ENCODE data around the gene MARCHF10. TPM values are rescaled to one million over a fixed set of nuclear protein-coding genes. Genes with fewer than 3 reads are reported as not detected.

The MARCHF10 gene
- total and polyA plus RNA-seq, 2 donors, result 0.14 to 1.1 TPM

DNA sequence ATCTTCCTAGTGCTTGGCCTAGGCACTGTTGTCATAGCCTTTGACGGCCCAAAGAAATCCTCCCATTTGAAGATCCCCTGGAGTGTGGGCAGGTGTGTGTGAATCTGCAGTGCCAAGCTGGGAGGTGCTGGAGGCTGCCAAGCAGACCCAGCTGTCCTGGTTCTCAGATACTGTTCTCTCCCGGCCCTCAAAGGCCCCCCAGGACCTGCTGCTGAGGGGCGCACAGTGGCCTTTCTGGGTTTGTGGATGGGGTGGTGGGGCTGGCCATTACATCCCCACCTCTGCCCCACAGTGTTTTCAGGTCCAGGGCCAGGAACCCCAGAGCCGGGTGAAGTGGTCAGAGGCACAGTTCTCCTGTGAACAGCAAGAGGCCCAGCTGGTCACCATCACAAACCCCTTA, 120.1 kb downstream of the MARCHF10 start:
- H3K36me3 ChIP-seq (ENCODE audit: control insufficient read depth in 2 of 2, insufficient read depth in 2 of 2, low read length in 1 of 2), result peaks cover 2 to 15% of the 10 kb centered on the region in 2 donors
- 96% methylated on average over 4 of the region's 4 CpGs for WGBS

DNA sequence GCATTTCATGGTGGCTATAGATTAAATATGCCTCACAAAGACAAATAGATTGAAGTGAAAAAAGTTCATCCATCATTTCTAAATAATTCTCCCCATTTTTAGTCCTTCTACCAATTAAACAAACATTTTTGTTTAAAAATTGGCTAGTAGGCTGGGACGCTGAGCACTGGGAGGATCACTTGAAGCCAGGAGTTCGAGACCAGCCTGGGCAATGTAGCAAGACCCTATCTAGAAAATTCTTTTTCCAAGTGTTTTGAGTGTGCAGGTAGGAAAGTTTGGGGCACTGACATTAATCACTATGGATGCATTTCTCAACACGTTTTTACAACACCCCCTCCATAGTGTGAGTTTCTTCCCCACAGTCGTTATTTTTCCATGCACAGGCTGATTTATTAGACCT, 123.9 kb downstream of the MARCHF10 start:
- no peak overlapping the region for H3K4me3 ChIP-seq (ENCODE audit: low read length in 2 of 2)
- H3K9me3 ChIP-seq (ENCODE audit: control insufficient read depth in 2 of 2, insufficient read depth in 1 of 2, low read length in 1 of 2), result peaks cover 0 to 3% of the 10 kb centered on the region in 2 donors
- DNase-seq (ENCODE audit: low read depth in 6 of 9, low spot score in 9 of 9), result no peak
- peaks cover 2 to 16% of the 10 kb centered on the region in 2 donors for H3K36me3 ChIP-seq (ENCODE audit: control insufficient read depth in 2 of 2, insufficient read depth in 2 of 2, low read length in 1 of 2)
- no peaks in the 10 kb centered on the region for H3K4me1 ChIP-seq (ENCODE audit: control insufficient read depth in 2 of 2, insufficient read depth in 2 of 2, low read length in 2 of 2)
- H3K27me3 ChIP-seq (ENCODE audit: control insufficient read depth in 2 of 2, insufficient read depth in 1 of 2, low read length in 1 of 2), result no peaks in the 10 kb centered on the region
- over 99% methylated on average over 4 of the region's 4 CpGs for WGBS
- no peak overlapping the region for H3K27ac ChIP-seq (ENCODE audit: low read depth in 1 of 2, low read length in 1 of 2)

More for the DNA sequence above, 120.1 kb downstream of the MARCHF10 start:
- no peak overlapping the region for H3K27ac ChIP-seq (ENCODE audit: low read depth in 1 of 2, low read length in 1 of 2)
- DNase-seq (ENCODE audit: low read depth in 6 of 9, low spot score in 9 of 9), result no peak
- H3K9me3 ChIP-seq (ENCODE audit: control insufficient read depth in 2 of 2, insufficient read depth in 1 of 2, low read length in 1 of 2), result no peaks in the 10 kb centered on the region
- no peak overlapping the region for H3K4me3 ChIP-seq (ENCODE audit: low read length in 2 of 2)
- no peaks in the 10 kb centered on the region for H3K27me3 ChIP-seq (ENCODE audit: control insufficient read depth in 2 of 2, insufficient read depth in 1 of 2, low read length in 1 of 2)
- no peaks in the 10 kb centered on the region for H3K4me1 ChIP-seq (ENCODE audit: control insufficient read depth in 2 of 2, insufficient read depth in 2 of 2, low read length in 2 of 2)

DNA sequence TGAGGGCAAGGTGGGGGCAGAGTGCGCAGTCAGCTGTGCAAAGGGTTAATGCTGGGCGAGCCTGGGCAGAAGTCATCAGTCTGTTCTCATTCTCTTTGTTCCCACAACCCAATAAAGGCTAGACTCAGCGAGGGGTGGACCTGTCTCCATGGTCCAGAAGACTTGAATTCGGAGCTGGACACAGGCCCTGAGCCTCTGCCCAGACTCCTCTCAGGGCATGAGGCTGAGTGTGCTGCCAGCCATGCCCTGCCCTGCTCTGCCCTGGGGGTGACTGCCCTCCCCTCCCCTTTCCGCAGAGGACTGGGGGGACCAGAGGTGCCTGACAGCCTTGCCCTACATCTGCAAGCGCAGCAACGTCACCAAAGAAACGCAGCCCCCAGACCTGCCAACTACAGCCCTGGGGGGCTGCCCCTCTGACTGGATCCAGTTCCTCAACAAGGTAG, 126.2 kb downstream of the MARCHF10 start:
- Histone ChIP-seq H3K9me3 (ENCODE audit: control insufficient read depth in 2 of 2, insufficient read depth in 1 of 2, low read length in 1 of 2) (peaks cover 0 to 3% of the 10 kb centered on the region in 2 donors), H3K27me3 (ENCODE audit: control insufficient read depth in 2 of 2, insufficient read depth in 1 of 2, low read length in 1 of 2) (no peaks in the 10 kb centered on the region), H3K27ac (ENCODE audit: low read depth in 1 of 2, low read length in 1 of 2) (no peak overlapping the region), H3K4me3 (ENCODE audit: low read length in 2 of 2) (no peak overlapping the region), H3K36me3 (ENCODE audit: control insufficient read depth in 2 of 2, insufficient read depth in 2 of 2, low read length in 1 of 2) (peaks cover 2 to 11% of the 10 kb centered on the region in 2 donors), H3K4me1 (ENCODE audit: control insufficient read depth in 2 of 2, insufficient read depth in 2 of 2, low read length in 2 of 2) (no peaks in the 10 kb centered on the region)
- DNase-seq (ENCODE audit: low read depth in 6 of 9, low spot score in 9 of 9), result no peak
- 97% methylated on average over 8 of the region's 8 CpGs for WGBS

GRCh38 chr17:62681061-62681938, 126.8 kb downstream of the MARCHF10 start:
- Histone ChIP-seq H3K4me1 (ENCODE audit: control insufficient read depth in 2 of 2, insufficient read depth in 2 of 2, low read length in 2 of 2) (no peaks in the 10 kb centered on the region), H3K4me3 (ENCODE audit: low read length in 2 of 2) (no peak overlapping the region)

GRCh38 chr17:62680541-62681052, 127.5 kb downstream of the MARCHF10 start:
- Histone ChIP-seq H3K27me3 (ENCODE audit: control insufficient read depth in 2 of 2, insufficient read depth in 1 of 2, low read length in 1 of 2) (no peaks in the 10 kb centered on the region), H3K9me3 (ENCODE audit: control insufficient read depth in 2 of 2, insufficient read depth in 1 of 2, low read length in 1 of 2) (peaks cover 0 to 3% of the 10 kb centered on the region in 2 donors), H3K27ac (ENCODE audit: low read depth in 1 of 2, low read length in 1 of 2) (no peak overlapping the region), H3K36me3 (ENCODE audit: control insufficient read depth in 2 of 2, insufficient read depth in 2 of 2, low read length in 1 of 2) (peaks cover 0 to 11% of the 10 kb centered on the region in 2 donors), H3K4me1 (ENCODE audit: control insufficient read depth in 2 of 2, insufficient read depth in 2 of 2, low read length in 2 of 2) (no peaks in the 10 kb centered on the region), H3K4me3 (ENCODE audit: low read length in 2 of 2) (no peak overlapping the region)
- WGBS, result 97% methylated on average over 36 of the region's 36 CpGs
- DNase-seq (ENCODE audit: low read depth in 6 of 9, low spot score in 9 of 9), result no peak

More at GRCh38 chr17:62681061-62681938, 126.8 kb downstream of the MARCHF10 start:
- Histone ChIP-seq H3K36me3 (ENCODE audit: control insufficient read depth in 2 of 2, insufficient read depth in 2 of 2, low read length in 1 of 2) (peaks cover 2 to 11% of the 10 kb centered on the region in 2 donors), H3K27ac (ENCODE audit: low read depth in 1 of 2, low read length in 1 of 2) (no peak overlapping the region), H3K9me3 (ENCODE audit: control insufficient read depth in 2 of 2, insufficient read depth in 1 of 2, low read length in 1 of 2) (peaks cover 0 to 3% of the 10 kb centered on the region in 2 donors), H3K27me3 (ENCODE audit: control insufficient read depth in 2 of 2, insufficient read depth in 1 of 2, low read length in 1 of 2) (no peaks in the 10 kb centered on the region)
- 98% methylated on average over 17 of the region's 17 CpGs for WGBS
- no peak for DNase-seq (ENCODE audit: low read depth in 6 of 9, low spot score in 9 of 9)

GRCh38 chr17:62679866-62680377, 128.2 kb downstream of the MARCHF10 start:
- no peak overlapping the region for H3K4me3 ChIP-seq (ENCODE audit: low read length in 2 of 2)
- peaks cover 0 to 3% of the 10 kb centered on the region in 2 donors for H3K9me3 ChIP-seq (ENCODE audit: control insufficient read depth in 2 of 2, insufficient read depth in 1 of 2, low read length in 1 of 2)
- no peaks in the 10 kb centered on the region for H3K27me3 ChIP-seq (ENCODE audit: control insufficient read depth in 2 of 2, insufficient read depth in 1 of 2, low read length in 1 of 2)
- no peak overlapping the region for H3K27ac ChIP-seq (ENCODE audit: low read depth in 1 of 2, low read length in 1 of 2)
- no peaks in the 10 kb centered on the region for H3K4me1 ChIP-seq (ENCODE audit: control insufficient read depth in 2 of 2, insufficient read depth in 2 of 2, low read length in 2 of 2)
- no peak for DNase-seq (ENCODE audit: low read depth in 6 of 9, low spot score in 9 of 9)
- peaks cover 0 to 11% of the 10 kb centered on the region in 2 donors for H3K36me3 ChIP-seq (ENCODE audit: control insufficient read depth in 2 of 2, insufficient read depth in 2 of 2, low read length in 1 of 2)
- 95% methylated on average over 37 of the region's 37 CpGs for WGBS

GRCh38 chr17:62678214-62678919, 129.7 kb downstream of the MARCHF10 start:
- WGBS, result 98% methylated on average over 10 of the region's 10 CpGs
- Histone ChIP-seq H3K27me3 (ENCODE audit: control insufficient read depth in 2 of 2, insufficient read depth in 1 of 2, low read length in 1 of 2) (no peaks in the 10 kb centered on the region), H3K4me1 (ENCODE audit: control insufficient read depth in 2 of 2, insufficient read depth in 2 of 2, low read length in 2 of 2) (no peaks in the 10 kb centered on the region), H3K9me3 (ENCODE audit: control insufficient read depth in 2 of 2, insufficient read depth in 1 of 2, low read length in 1 of 2) (peaks cover 0 to 3% of the 10 kb centered on the region in 2 donors), H3K27ac (ENCODE audit: low read depth in 1 of 2, low read length in 1 of 2) (no peak overlapping the region), H3K4me3 (ENCODE audit: low read length in 2 of 2) (no peak overlapping the region), H3K36me3 (ENCODE audit: control insufficient read depth in 2 of 2, insufficient read depth in 2 of 2, low read length in 1 of 2) (peaks cover 0 to 11% of the 10 kb centered on the region in 2 donors)
- DNase-seq (ENCODE audit: low read depth in 6 of 9, low spot score in 9 of 9), result no peak

GRCh38 chr17:62676952-62677596, 131.0 kb downstream of the MARCHF10 start:
- Histone ChIP-seq H3K27me3 (ENCODE audit: control insufficient read depth in 2 of 2, insufficient read depth in 1 of 2, low read length in 1 of 2) (no peaks in the 10 kb centered on the region), H3K27ac (ENCODE audit: low read depth in 1 of 2, low read length in 1 of 2) (no peak overlapping the region), H3K4me1 (ENCODE audit: control insufficient read depth in 2 of 2, insufficient read depth in 2 of 2, low read length in 2 of 2) (no peaks in the 10 kb centered on the region), H3K36me3 (ENCODE audit: control insufficient read depth in 2 of 2, insufficient read depth in 2 of 2, low read length in 1 of 2) (peaks cover 0 to 8% of the 10 kb centered on the region in 2 donors), H3K4me3 (ENCODE audit: low read length in 2 of 2) (no peak overlapping the region), H3K9me3 (ENCODE audit: control insufficient read depth in 2 of 2, insufficient read depth in 1 of 2, low read length in 1 of 2) (peaks cover 0 to 3% of the 10 kb centered on the region in 2 donors)
- 98% methylated on average over 18 of the region's 18 CpGs for WGBS
- DNase-seq (ENCODE audit: low read depth in 6 of 9, low spot score in 9 of 9), result no peak

All from thymus (tissue), 11 donors.